Spleen (tissue), 11 donors: ENCODE measurements around the gene EBLN1. TPM values are rescaled to one million over a fixed set of nuclear protein-coding genes. Genes with fewer than 3 reads are reported as not detected.

ENCODE experiments used
- DNase-seq: peaks from one replicate; pipeline ENCODE4 v3.0.0-alpha.2; 2020
- H3K27ac ChIP-seq, 8 donors: fragments of 200-600 bp; sonication (generic) in 7 of 8; 1 replicate in 4 of 8; 2 replicates in 4 of 8; pipeline versions ENCODE4 v1.5.0 to v1.8.0; 2016 to 2021; ENCODE audit warnings: inconsistent platforms in 4 of 8, mild to moderate bottlenecking in 4 of 8, moderate library complexity in 1 of 8
- H3K27me3 ChIP-seq, 7 donors: fragments of 200-600 bp; sonication (generic) in 6 of 7; replicated peaks in 1 of 7; 1 replicate in 4 of 7; 2 replicates in 3 of 7; pipeline versions ENCODE4 v1.5.0 to v1.8.0; 2016 to 2021; ENCODE audit warnings: inconsistent platforms in 3 of 7, mild to moderate bottlenecking in 1 of 7
- H3K36me3 ChIP-seq, 6 donors: fragments of 200-600 bp; sonication (generic) in 5 of 6; 1 replicate in 4 of 6; 2 replicates in 2 of 6; pipeline versions ENCODE4 v1.5.0 to v1.8.0; 2016 to 2021; ENCODE audit warnings: inconsistent platforms in 2 of 6
- H3K4me1 ChIP-seq, 6 donors: fragments of 200-600 bp; sonication (generic) in 5 of 6; 1 replicate in 3 of 6; 2 replicates in 3 of 6; pipeline versions ENCODE4 v1.5.0 to v1.8.0; 2016 to 2021; ENCODE audit warnings: inconsistent platforms in 3 of 6
- H3K4me3 ChIP-seq, 8 donors: fragments of 200-600 bp; sonication (generic) in 7 of 8; 1 replicate in 4 of 8; 2 replicates in 4 of 8; pipeline versions ENCODE4 v1.5.0 to v1.8.0; 2016 to 2021; ENCODE audit warnings: inconsistent platforms in 4 of 8, mild to moderate bottlenecking in 4 of 8, moderate library complexity in 2 of 8
- H3K9me3 ChIP-seq, 8 donors: fragments of 200-600 bp; sonication (generic) in 7 of 8; 1 replicate in 4 of 8; 2 replicates in 4 of 8; pipeline versions ENCODE4 v1.5.0 to v1.8.0; 2016 to 2021; ENCODE audit warnings: inconsistent platforms in 4 of 8
- POLR2A ChIP-seq, 3 donors: fragments of 450-650 bp; IDR thresholded peaks; one replicate each; pipeline ENCODE4 v1.5.1; 2017; ENCODE audit warnings: antibody characterized with exemption in 3 of 3, mild to moderate bottlenecking in 1 of 3
- POLR2AphosphoS5 ChIP-seq, 3 donors: sonication (generic); formaldehyde crosslinking; IDR thresholded peaks; one replicate each; pipeline ENCODE4 v1.5.1; 2017; ENCODE audit warnings: antibody characterized with exemption in 3 of 3
- WGBS, 5 donors: extraction: QIAGEN DNeasy Blood & Tissue Kit in 3 of 5; methylation state at CpG; one replicate each; pipeline versions ENCODE4 v1.1.5 to v1.1.7; 2013 to 2018; 5-methylcytosine and 5-hydroxymethylcytosine counted together
- intact Hi-C: fragments of 100-400 bp; cut with DNase I; formaldehyde crosslinking; loops from one replicate; pipeline ENCODE4 v1.15.0; 2023; ENCODE audit warnings: low total_unique reads
- polyA plus RNA-seq, 3 donors: library from polyadenylated mRNA; stranded (reverse); fragments of 200-250 nt; gene quantifications; one replicate each; pipeline ENCODE4 v1.2.1, GENCODE V29; 2013
- total RNA-seq, 7 donors: library from RNA; depleted of rRNA in 3 of 7; stranded (reverse); fragments of >200 nt in 3 of 7; fragmentation: NEBNext Ultra II Directional in 4 of 7; extraction: Animal tissue kit (Norgen Biotek cat#: 25700) in 4 of 7; gene quantifications; one replicate each; pipeline versions ENCODE4 v1.1.0 to v1.2.1, GENCODE V29; 2016 to 2021
- TF ChIP-seq, protein P1 (sequence below), 11 experiments: fragments of 200-600 bp in 7 of 11; fragments of 450-650 bp in 4 of 11; sonication (generic) in 4 of 11; IDR thresholded peaks in 8 of 11; conservative IDR thresholded peaks in 3 of 11; 1 replicate in 7 of 11; 2 replicates in 4 of 11; pipeline versions ENCODE4 v1.4.0 to v1.8.0; 2016 to 2021; ENCODE audit warnings: antibody characterized with exemption in 11 of 11, inconsistent platforms in 4 of 11, mild to moderate bottlenecking in 1 of 11
- donor health status: healthy with polysubstance abuse.
- donor health status: DM: no; HTN: no; CAD: no; lungs with moderate emphysema.
- donor health status: DM: no; HTN: no; CAD: no.
- donor health status: Bipolar disorder and iron deficiency.
- donor health status: healthy.
- donor health status: DM: no; HTN: no; CAD: no.
- donor health status: DM: yes; HTN: yes; CAD: no.

The EBLN1 gene
- total and polyA plus RNA-seq, 10 donors, result not detected

DNA sequence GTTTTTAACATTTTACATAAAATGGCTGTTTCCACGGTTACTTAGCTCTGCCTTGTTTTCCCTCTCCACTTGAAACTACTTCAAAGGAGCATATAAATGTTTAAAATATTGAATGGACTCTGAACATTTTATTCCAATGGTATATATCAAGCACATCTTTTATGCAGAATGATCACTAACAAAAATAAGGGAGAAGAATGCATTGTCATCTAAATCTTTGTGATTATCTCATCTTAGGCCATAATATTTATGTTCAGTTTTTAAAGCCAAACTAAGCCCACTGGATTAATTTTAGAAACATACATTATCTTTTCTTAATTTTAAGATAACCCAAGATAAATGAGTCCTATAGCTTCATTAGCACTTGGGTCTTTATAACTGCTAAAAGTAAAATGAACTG is 13.4 kb upstream of the EBLN1 start:
- no peaks in the 10 kb centered on the region for H3K9me3 ChIP-seq
- H3K27me3 ChIP-seq, result peaks cover 0 to 18% (median 0%) of the 10 kb centered on the region in 7 donors
- no peaks in the 10 kb centered on the region for H3K36me3 ChIP-seq
- intact Hi-C loops, result no loop called here
- TF ChIP-seq POLR2A (IDR thresholded peaks at IDR 0.05), result no peak
- TF ChIP-seq, protein P1, sequence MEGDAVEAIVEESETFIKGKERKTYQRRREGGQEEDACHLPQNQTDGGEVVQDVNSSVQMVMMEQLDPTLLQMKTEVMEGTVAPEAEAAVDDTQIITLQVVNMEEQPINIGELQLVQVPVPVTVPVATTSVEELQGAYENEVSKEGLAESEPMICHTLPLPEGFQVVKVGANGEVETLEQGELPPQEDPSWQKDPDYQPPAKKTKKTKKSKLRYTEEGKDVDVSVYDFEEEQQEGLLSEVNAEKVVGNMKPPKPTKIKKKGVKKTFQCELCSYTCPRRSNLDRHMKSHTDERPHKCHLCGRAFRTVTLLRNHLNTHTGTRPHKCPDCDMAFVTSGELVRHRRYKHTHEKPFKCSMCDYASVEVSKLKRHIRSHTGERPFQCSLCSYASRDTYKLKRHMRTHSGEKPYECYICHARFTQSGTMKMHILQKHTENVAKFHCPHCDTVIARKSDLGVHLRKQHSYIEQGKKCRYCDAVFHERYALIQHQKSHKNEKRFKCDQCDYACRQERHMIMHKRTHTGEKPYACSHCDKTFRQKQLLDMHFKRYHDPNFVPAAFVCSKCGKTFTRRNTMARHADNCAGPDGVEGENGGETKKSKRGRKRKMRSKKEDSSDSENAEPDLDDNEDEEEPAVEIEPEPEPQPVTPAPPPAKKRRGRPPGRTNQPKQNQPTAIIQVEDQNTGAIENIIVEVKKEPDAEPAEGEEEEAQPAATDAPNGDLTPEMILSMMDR (IDR thresholded peaks at IDR 0.05 in 8 of 11, conservative IDR thresholded peaks at IDR 0.05 in 3 of 11), result no peak
- TF ChIP-seq POLR2AphosphoS5 (IDR thresholded peaks at IDR 0.05), result no peak
- no peak overlapping the region for H3K27ac ChIP-seq
- H3K4me1 ChIP-seq, result peaks cover 0 to 33% (median 12%) of the 10 kb centered on the region in 6 donors
- no peak for DNase-seq
- H3K4me3 ChIP-seq, result no peak overlapping the region
- WGBS, 5 donors, result 89 to 98% (median 93%) methylated on average over 1 of the region's 1 CpG

GRCh38 chr10:22230158-22230833 is 12.5 kb upstream of the EBLN1 start:
- Histone ChIP-seq H3K27ac (peak overlapping the region; percentile 89 to 95 (median 92)), H3K4me3 (peak overlapping the region; percentile 56 to 85 (median 62))

DNA sequence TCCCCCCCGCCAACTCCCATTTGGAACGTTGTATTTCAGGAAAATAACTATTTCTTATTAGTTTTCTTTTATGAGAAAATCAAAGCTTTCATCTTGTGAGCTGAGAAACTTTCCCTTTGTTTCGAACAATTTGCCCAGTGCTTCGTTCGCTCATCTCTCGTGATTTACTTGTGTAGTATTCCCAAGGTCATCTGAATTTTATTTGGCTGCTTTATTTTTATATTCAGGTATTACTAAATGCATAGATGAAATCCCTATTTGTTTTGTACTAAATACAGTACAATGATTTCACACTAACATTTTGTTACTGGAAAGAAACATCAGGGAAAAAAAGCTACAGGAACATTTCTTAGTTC is 12.0 kb upstream of the EBLN1 start:
- Histone ChIP-seq H3K9me3 (no peaks in the 10 kb centered on the region), H3K27me3 (peaks cover 0 to 18% (median 0%) of the 10 kb centered on the region in 7 donors), H3K4me3 (peak overlapping the region; percentile 56 to 85 (median 62)), H3K4me1 (peaks cover 0 to 33% (median 12%) of the 10 kb centered on the region in 6 donors), H3K27ac (peak overlapping the region; percentile 89 to 95 (median 92)), H3K36me3 (no peaks in the 10 kb centered on the region)
- intact Hi-C loops, result loop anchor here (5.0 kb wide), 1 partner anchor 217 kb away; no protein-coding TSS in a partner anchor
- 1 to 7% (median 3%) methylated on average over 6 of the region's 6 CpGs for WGBS, 5 donors
- no peak for DNase-seq
- TF ChIP-seq POLR2AphosphoS5 (IDR thresholded peaks at IDR 0.05), result no peak
- TF ChIP-seq POLR2A (IDR thresholded peaks at IDR 0.05), result no peak
- TF ChIP-seq, protein P1 (IDR thresholded peaks at IDR 0.05 in 8 of 11, conservative IDR thresholded peaks at IDR 0.05 in 3 of 11), result no peak

More at GRCh38 chr10:22230158-22230833, 12.5 kb upstream of the EBLN1 start:
- no peaks in the 10 kb centered on the region for H3K36me3 ChIP-seq
- 0 to 1% (median 1%) methylated on average over 20 of the region's 20 CpGs for WGBS, 5 donors
- intact Hi-C loops, result no loop called here
- no peaks in the 10 kb centered on the region for H3K9me3 ChIP-seq
- peaks cover 0 to 33% (median 12%) of the 10 kb centered on the region in 6 donors for H3K4me1 ChIP-seq
- no peak for DNase-seq
- peaks cover 0 to 18% (median 0%) of the 10 kb centered on the region in 7 donors for H3K27me3 ChIP-seq
- TF ChIP-seq, protein P1 (IDR thresholded peaks at IDR 0.05 in 8 of 11, conservative IDR thresholded peaks at IDR 0.05 in 3 of 11), result no peak
- TF ChIP-seq POLR2A (IDR thresholded peaks at IDR 0.05) (peak in 1 of 3 donors; percentile 31), POLR2AphosphoS5 (IDR thresholded peaks at IDR 0.05) (peak in 1 of 3 donors; percentile 7)
